Activated CD8-positive, alpha-beta T cell treated with anti-CD3 and anti-CD28 coated beads, Interleukin-2, amount 10 ng/mL, durations not matched to agents 7 days and 5 days (primary cell): Measurements from ENCODE around the gene AGT. TPM values are rescaled to one million over a fixed set of nuclear protein-coding genes. Genes with fewer than 3 reads are reported as not detected.

Experiments used
- ATAC-seq: fragments of 150-1000 bp; cut with Tn5 transposase; one replicate; pipeline ENCODE4 v1.10.0; 2021; ENCODE audit warnings: moderate library complexity
- CTCF ChIA-PET: fragments of 350-600 bp; sonication (Branson Sonifier 250); formaldehyde crosslinking; loops from one replicate; lab custom pipeline; 2021; ENCODE audit warnings: antibody characterized with exemption; lab: Charles Lee
- POLR2A ChIA-PET: fragments of 350-600 bp; sonication (Branson Sonifier 250); formaldehyde crosslinking; loops from one replicate; lab custom pipeline; 2021; ENCODE audit warnings: antibody characterized with exemption; lab: Charles Lee
- DNase-seq: peaks from one replicate; pipeline ENCODE4 v3.0.0-alpha.2; 2020
- H3K27ac Mint-ChIP-seq: one replicate; pipeline ENCODE4 v1.8.0; 2021; ENCODE audit warnings: mild to moderate bottlenecking, mixed read lengths
- H3K27me3 Mint-ChIP-seq: one replicate; pipeline ENCODE4 v1.8.0; 2021; ENCODE audit warnings: low read depth, mixed read lengths
- H3K36me3 Mint-ChIP-seq: one replicate; pipeline ENCODE4 v1.8.0; 2021; ENCODE audit warnings: low read depth, mixed read lengths
- H3K4me1 Mint-ChIP-seq: one replicate; pipeline ENCODE4 v1.8.0; 2021; ENCODE audit warnings: low read depth, mixed read lengths
- H3K4me3 Mint-ChIP-seq: one replicate; pipeline ENCODE4 v1.8.0; 2021; ENCODE audit warnings: mild to moderate bottlenecking, mixed read lengths
- H3K9me3 Mint-ChIP-seq: one replicate; pipeline ENCODE4 v1.8.0; 2022; ENCODE audit warnings: mixed read lengths; ENCODE audit not compliant: insufficient read depth
- total RNA-seq, 2 experiments: library from RNA; stranded (reverse); gene quantifications; one replicate each; pipeline ENCODE4 v1.2.3, GENCODE V29; 2021

The AGT gene
- total RNA-seq, 2 experiments from 2014 or later = not detected

- ATAC-seq (no peak), DNase-seq (no peak)
- H3K27ac Mint-ChIP-seq = no peak overlapping the region
- H3K27me3 Mint-ChIP-seq = peaks cover 5% of the 10 kb centered on the region
- H3K4me3 Mint-ChIP-seq = no peak overlapping the region
- ChIA-PET CTCF (no interaction called here), POLR2A (no interaction called here)
- no peaks in the 10 kb centered on the region for H3K9me3 Mint-ChIP-seq
- H3K36me3 Mint-ChIP-seq = no peaks in the 10 kb centered on the region
- H3K4me1 Mint-ChIP-seq = peaks cover 14% of the 10 kb centered on the region
Observed at GRCh38 chr1:230712470-230712942, 1.4 kb downstream of the AGT start.

- Mint-ChIP-seq H3K27ac (no peak overlapping the region), H3K27me3 (peaks cover 2% of the 10 kb centered on the region), H3K4me3 (no peak overlapping the region), H3K9me3 (no peaks in the 10 kb centered on the region), H3K36me3 (no peaks in the 10 kb centered on the region), H3K4me1 (peaks cover 18% of the 10 kb centered on the region)
- no peak for ATAC-seq
- ChIA-PET POLR2A (no interaction called here), CTCF (no interaction called here)
- DNase-seq = no peak
Observed at GRCh38 chr1:230711245-230711644, 2.7 kb downstream of the AGT start.

GRCh38 chr1:230710543-230710904 lies 3.4 kb downstream of the AGT start:
- no peak overlapping the region for H3K27ac Mint-ChIP-seq
- H3K4me3 Mint-ChIP-seq = no peak overlapping the region
- no peaks in the 10 kb centered on the region for H3K36me3 Mint-ChIP-seq
- peaks cover 2% of the 10 kb centered on the region for H3K27me3 Mint-ChIP-seq
- ATAC-seq (no peak), DNase-seq (no peak)
- ChIA-PET POLR2A (no interaction called here), CTCF (no interaction called here)
- H3K9me3 Mint-ChIP-seq = no peaks in the 10 kb centered on the region
- H3K4me1 Mint-ChIP-seq = peaks cover 18% of the 10 kb centered on the region

- ChIA-PET CTCF (no interaction called here), POLR2A (no interaction called here)
- ATAC-seq = no peak
- Mint-ChIP-seq H3K36me3 (no peaks in the 10 kb centered on the region), H3K4me3 (no peak overlapping the region), H3K27ac (no peak overlapping the region), H3K9me3 (no peaks in the 10 kb centered on the region), H3K4me1 (peaks cover 18% of the 10 kb centered on the region), H3K27me3 (peaks cover 2% of the 10 kb centered on the region)
- DNase-seq = no peak
Observed at GRCh38 chr1:230709619-230710542, 4.0 kb downstream of the AGT start.

- no peak for ATAC-seq
- no peaks in the 10 kb centered on the region for H3K9me3 Mint-ChIP-seq
- DNase-seq = no peak
- peaks cover 18% of the 10 kb centered on the region for H3K4me1 Mint-ChIP-seq
- H3K27me3 Mint-ChIP-seq = peaks cover 2% of the 10 kb centered on the region
- POLR2A ChIA-PET = no interaction called here
- no peaks in the 10 kb centered on the region for H3K36me3 Mint-ChIP-seq
- no peak overlapping the region for H3K4me3 Mint-ChIP-seq
- CTCF ChIA-PET = no interaction called here
- peak overlapping the region; percentile 41 for H3K27ac Mint-ChIP-seq
Observed at GRCh38 chr1:230708631-230709580, 5.0 kb downstream of the AGT start.

GRCh38 chr1:230707732-230708630 lies 5.9 kb downstream of the AGT start:
- peaks cover 2% of the 10 kb centered on the region for H3K27me3 Mint-ChIP-seq
- CTCF ChIA-PET = no interaction called here
- no peak overlapping the region for H3K4me3 Mint-ChIP-seq
- no peaks in the 10 kb centered on the region for H3K9me3 Mint-ChIP-seq
- peak overlapping the region; percentile 41 for H3K27ac Mint-ChIP-seq
- ATAC-seq (no peak), DNase-seq (no peak)
- no peaks in the 10 kb centered on the region for H3K36me3 Mint-ChIP-seq
- H3K4me1 Mint-ChIP-seq = peaks cover 18% of the 10 kb centered on the region
- POLR2A ChIA-PET = no interaction called here

- H3K36me3 Mint-ChIP-seq = no peaks in the 10 kb centered on the region
- H3K27ac Mint-ChIP-seq = no peak overlapping the region
- H3K4me1 Mint-ChIP-seq = peaks cover 18% of the 10 kb centered on the region
- POLR2A ChIA-PET = no interaction called here
- DNase-seq = no peak
- H3K27me3 Mint-ChIP-seq = peaks cover 2% of the 10 kb centered on the region
- CTCF ChIA-PET = no interaction called here
- no peaks in the 10 kb centered on the region for H3K9me3 Mint-ChIP-seq
- ATAC-seq = no peak
- no peak overlapping the region for H3K4me3 Mint-ChIP-seq
Observed at GRCh38 chr1:230706887-230707731, 6.8 kb downstream of the AGT start.

- ChIA-PET POLR2A (no interaction called here), CTCF (no interaction called here)
- no peak overlapping the region for H3K4me3 Mint-ChIP-seq
Observed at GRCh38 chr1:230706020-230706699, 7.8 kb downstream of the AGT start.

GRCh38 chr1:230705289-230706019 lies 8.5 kb downstream of the AGT start:
- POLR2A ChIA-PET = no interaction called here
- H3K36me3 Mint-ChIP-seq = no peaks in the 10 kb centered on the region
- CTCF ChIA-PET = no interaction called here
- peaks cover 18% of the 10 kb centered on the region for H3K4me1 Mint-ChIP-seq
- no peak overlapping the region for H3K4me3 Mint-ChIP-seq
- ATAC-seq = no peak
- peaks cover 3% of the 10 kb centered on the region for H3K27me3 Mint-ChIP-seq
- H3K27ac Mint-ChIP-seq = no peak overlapping the region
- DNase-seq = no peak
- H3K9me3 Mint-ChIP-seq = no peaks in the 10 kb centered on the region

More at GRCh38 chr1:230706020-230706699, 7.8 kb downstream of the AGT start:
- no peak overlapping the region for H3K27ac Mint-ChIP-seq
- no peak for DNase-seq
- H3K27me3 Mint-ChIP-seq = peaks cover 2% of the 10 kb centered on the region
- no peak for ATAC-seq
- H3K36me3 Mint-ChIP-seq = no peaks in the 10 kb centered on the region
- no peaks in the 10 kb centered on the region for H3K9me3 Mint-ChIP-seq
- peaks cover 18% of the 10 kb centered on the region for H3K4me1 Mint-ChIP-seq

GRCh38 chr1:230704830-230705229 lies 9.1 kb downstream of the AGT start:
- ChIA-PET POLR2A (no interaction called here), CTCF (no interaction called here)
- H3K4me1 Mint-ChIP-seq = peaks cover 18% of the 10 kb centered on the region
- H3K4me3 Mint-ChIP-seq = no peak overlapping the region
- DNase-seq = no peak
- peaks cover 6% of the 10 kb centered on the region for H3K27me3 Mint-ChIP-seq
- no peaks in the 10 kb centered on the region for H3K9me3 Mint-ChIP-seq
- no peak overlapping the region for H3K27ac Mint-ChIP-seq
- ATAC-seq = no peak
- no peaks in the 10 kb centered on the region for H3K36me3 Mint-ChIP-seq
